ENCODE data around the gene MLPH. TPM values are rescaled to one million over a fixed set of nuclear protein-coding genes. Genes with fewer than 3 reads are reported as not detected.

Gene MLPH
- total RNA-seq, 1 donor = 0.54 TPM

DNA sequence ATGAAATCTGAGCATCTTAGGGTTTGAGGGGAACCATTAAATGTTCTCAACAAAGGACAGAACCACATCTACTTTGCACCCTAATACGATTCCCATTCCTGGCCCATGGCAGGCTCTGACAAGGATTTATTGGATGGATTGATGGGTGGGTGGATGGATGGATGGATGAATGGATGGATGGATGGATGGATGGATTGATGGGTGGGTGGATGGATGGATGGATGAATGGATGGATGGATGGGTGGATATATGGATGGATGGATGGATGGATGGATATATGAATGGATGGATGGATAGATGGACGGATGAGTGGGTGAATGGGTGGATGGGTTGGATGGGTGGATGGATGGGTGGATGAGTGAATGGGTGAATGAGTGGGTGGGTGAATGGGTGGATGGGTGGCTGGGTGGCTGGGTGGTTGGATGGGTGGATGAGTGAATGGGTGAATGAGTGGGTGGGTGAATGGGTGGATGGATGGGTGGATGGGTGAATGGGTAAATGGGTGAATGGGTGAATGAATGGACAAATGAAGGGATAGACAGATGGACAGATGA, 29.6 kb upstream of the MLPH start:
- DNase-seq (ENCODE audit: low read depth in 2 of 3, low spot score in 2 of 3) = no peak

GRCh38 chr2:237458519-237458918, 28.5 kb upstream of the MLPH start:
- no peak for DNase-seq (ENCODE audit: low read depth in 2 of 3, low spot score in 2 of 3)

- DNase-seq (ENCODE audit: low read depth in 2 of 3, low spot score in 2 of 3) = no peak
These were observed 27.8 kb upstream of the MLPH start for GRCh38 chr2:237459226-237459625.

DNA sequence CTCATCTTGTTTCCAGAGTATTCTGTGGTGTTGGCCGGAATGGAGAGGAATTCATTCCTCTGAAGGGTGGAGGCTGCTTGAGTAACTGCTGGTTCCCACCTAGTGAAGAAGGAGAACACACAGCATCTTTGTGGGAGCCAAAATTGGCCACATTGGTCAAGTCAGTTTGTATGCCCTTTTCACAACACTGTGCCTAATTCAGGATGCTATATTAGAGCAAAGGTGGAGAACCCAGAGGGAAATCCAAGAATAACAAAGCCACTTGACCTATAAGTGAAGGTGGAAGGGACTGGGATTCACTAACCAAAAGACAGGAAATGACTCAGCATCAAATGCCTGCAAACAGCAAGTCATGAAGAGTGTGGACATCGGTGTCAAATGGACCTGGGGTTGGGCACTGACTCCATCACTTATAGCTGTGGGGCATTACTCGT, 27.3 kb upstream of the MLPH start:
- DNase-seq (ENCODE audit: low read depth in 2 of 3, low spot score in 2 of 3) = no peak

DNA sequence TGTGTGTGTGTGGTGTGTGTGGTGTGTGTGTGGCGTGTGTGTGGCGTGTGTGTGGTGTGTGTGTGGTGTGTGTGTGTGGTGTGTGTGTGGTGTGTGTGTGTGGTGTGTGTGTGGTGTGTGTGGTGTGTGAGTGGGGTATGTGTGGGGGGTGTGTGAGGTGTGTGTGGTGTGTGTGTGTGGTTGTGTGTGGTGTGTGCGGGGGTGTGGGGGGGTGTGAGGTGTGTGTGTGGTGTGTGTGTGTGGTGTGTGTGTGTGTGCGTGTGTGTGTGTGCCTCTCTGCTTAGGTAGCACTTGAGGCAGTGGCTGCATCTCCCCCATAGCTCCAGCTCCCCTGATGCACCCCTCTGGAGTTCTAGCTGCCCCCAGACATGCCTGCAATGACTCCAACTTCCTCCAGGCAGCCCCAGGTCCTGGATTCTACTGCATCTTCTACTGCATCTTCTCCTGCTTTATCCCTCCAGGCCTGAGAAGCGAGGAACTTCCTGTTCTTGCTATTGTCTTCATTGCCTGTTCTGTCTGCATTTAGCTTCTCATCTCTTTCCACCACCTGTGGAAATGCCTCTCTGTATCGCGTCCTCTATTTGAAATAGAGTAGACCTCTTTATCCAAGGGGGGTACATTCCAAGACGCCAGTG, 22.2 kb upstream of the MLPH start:
- no peak for DNase-seq (ENCODE audit: low read depth in 2 of 3, low spot score in 2 of 3)

GRCh38 chr2:237465515-237466148, 21.4 kb upstream of the MLPH start:
- DNase-seq (ENCODE audit: low read depth in 2 of 3, low spot score in 2 of 3) = no peak

GRCh38 chr2:237466211-237466610, 20.8 kb upstream of the MLPH start:
- DNase-seq (ENCODE audit: low read depth in 2 of 3, low spot score in 2 of 3) = no peak

GRCh38 chr2:237467447-237468179, 19.4 kb upstream of the MLPH start:
- DNase-seq (ENCODE audit: low read depth in 2 of 3, low spot score in 2 of 3) = no peak

DNA sequence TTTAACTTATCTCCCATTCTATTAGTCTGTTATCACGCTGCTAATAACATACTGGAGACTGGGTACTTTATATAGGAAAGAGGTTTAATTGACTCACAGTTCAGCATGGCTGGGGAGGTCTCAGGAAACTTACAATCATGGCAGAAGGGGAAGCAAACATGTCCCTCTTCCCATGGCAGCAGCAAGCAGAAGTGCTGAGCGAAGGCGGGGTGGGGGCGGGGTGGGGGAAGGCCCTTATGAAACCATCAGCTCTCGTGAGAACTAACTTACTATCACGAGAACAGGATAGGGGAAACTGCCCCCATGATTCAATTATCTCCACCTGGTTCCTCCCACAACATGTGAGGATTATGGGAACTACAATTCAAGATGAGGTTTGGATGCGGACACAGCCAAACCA, 17.6 kb upstream of the MLPH start:
- DNase-seq (ENCODE audit: low read depth in 2 of 3, low spot score in 2 of 3) = peak in 1 of 3 donors; percentile 58

DNA sequence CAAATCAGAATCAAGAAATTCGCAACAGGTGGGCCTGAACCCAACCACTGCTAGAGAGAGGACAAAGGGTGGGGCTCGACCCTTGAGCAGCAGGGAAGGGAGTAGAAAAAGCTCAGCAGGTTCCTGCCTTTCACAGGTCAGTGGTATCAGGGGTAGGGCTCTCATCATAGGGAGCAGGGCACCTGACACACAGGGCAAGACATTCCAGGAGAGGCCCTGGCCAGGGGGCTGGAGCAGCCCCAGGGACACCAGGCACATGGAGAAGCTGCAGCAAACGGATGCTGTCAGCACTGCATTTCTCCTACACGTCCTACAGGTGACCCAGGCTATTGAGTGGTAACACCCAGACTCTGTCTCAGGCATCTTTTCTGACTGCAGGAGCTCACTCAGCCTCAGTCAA, 17.2 kb upstream of the MLPH start:
- no peak for DNase-seq (ENCODE audit: low read depth in 2 of 3, low spot score in 2 of 3)

DNA sequence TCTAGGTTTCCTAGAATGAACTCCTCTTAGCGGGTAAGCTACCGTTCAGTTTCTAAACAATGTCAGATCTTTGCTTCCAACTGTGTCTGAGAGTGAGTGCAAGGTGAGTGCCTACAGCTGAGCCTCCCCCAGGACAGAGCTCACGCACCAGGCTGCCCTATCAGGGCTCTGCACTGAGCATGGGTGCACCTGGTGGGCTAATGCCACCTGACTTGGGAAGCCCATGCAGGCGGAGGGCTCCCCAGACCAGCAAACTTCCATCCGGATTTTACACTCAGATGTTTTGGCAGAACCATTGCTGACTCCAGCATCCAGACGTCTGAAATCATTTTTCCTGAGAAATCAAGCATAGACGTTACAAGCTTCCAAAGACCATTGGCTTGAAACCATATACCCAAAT, 16.1 kb upstream of the MLPH start:
- DNase-seq (ENCODE audit: low read depth in 2 of 3, low spot score in 2 of 3) = no peak

- DNase-seq (ENCODE audit: low read depth in 2 of 3, low spot score in 2 of 3) = peak in 2 of 3 donors; percentile 53 to 72
These were observed 15.4 kb upstream of the MLPH start for GRCh38 chr2:237471438-237472186.

DNA sequence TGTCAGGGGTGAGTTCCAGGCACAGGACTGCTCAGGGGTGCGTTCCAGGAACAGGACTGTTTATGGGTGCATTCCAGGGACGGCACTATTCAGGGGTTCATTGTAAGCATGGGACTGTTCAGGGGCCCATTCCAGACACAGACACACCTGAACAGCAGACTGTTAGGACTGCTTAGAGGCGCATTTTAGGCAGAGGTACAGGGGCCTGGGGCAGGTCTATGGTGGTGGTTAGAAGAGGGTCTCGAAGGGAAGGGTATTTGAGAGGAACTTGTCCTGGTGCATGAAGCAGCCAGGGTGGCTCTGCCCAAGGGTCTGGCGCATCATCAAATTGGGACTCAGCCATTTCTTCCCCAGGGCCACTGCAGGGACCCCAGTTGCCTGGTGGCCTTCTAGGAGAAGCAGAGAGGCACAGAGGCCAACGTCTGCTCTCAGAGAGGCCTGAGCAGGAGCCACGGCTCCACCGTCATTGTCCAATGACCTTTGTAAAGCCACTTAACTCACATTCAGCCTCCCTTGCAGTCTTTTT, 14.8 kb upstream of the MLPH start:
- DNase-seq (ENCODE audit: low read depth in 2 of 3, low spot score in 2 of 3) = no peak

DNA sequence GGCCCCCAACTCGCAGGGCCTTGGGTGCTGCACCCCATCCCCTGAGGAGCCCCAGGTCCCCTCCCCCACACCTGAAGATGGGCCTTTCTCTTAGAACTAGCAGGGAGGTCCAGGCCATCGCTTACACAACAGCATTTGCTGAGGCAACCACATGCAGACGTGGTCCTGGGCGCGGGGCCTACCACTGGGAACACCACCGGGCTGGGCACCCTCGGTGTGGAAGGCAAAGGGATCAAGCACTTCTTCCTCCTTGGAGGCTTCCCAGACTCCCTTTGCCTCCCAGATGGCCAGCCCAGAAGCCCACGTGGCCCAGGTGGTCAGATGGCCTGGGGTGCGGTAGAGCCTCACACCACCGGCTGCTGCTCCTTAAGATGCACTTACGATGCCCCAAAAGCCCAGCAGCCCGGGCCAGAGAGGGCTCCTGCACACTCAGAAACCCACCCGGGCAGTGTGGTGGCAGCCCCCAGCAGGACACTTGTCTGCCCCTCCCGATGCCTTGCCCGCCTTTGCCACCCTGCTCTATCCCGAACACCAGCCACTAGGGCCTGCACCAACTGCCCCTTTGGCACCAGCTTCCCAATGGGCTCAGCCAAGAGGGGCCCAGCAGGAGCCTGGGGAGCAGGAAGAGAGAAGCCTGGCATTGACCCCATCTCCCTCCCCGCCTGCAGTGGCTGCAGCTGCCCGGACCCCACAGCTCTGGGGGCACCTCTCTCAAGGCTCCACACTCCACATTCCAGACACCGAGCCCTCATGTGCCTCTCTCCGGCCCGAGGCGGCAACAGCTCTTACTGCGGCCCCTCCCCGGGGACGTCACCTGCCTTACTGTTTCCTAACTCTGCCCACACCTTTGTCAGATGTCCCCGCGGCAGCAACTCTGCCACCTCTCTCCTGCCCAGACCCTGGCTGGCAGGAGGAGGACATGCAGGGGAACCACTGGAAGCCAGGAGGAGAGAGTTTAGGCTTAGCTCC, 13.9 kb upstream of the MLPH start:
- no peak for DNase-seq (ENCODE audit: low read depth in 2 of 3, low spot score in 2 of 3)

DNA sequence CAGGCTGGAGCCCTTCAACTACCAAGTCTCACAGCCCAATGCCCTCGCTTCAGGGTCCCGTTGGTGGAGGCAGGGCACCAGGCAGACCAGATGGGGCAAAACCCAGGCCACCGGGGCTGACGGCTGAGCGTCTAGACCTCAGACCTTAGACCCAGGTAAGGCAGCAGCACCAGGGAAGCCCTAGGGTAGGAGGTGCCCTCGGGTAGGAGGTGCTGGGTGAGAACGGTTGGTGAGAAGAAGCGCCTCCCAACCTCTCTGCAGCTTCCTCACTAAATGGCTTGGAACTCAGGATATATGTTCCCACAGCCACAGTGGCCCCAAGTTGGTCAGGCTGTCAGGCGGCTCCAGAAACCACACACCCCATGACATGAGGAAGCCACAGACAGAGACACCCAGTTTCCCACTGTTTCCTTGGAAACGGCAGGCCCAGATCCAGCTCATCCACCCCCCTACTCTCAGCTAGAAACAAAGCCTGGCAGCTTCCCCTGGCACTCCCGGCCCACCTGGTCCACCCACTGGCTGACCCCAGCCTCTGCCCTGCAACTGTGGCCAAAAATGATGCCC, 13.1 kb upstream of the MLPH start:
- DNase-seq (ENCODE audit: low read depth in 2 of 3, low spot score in 2 of 3) = peak in 1 of 3 donors; percentile 45

DNA sequence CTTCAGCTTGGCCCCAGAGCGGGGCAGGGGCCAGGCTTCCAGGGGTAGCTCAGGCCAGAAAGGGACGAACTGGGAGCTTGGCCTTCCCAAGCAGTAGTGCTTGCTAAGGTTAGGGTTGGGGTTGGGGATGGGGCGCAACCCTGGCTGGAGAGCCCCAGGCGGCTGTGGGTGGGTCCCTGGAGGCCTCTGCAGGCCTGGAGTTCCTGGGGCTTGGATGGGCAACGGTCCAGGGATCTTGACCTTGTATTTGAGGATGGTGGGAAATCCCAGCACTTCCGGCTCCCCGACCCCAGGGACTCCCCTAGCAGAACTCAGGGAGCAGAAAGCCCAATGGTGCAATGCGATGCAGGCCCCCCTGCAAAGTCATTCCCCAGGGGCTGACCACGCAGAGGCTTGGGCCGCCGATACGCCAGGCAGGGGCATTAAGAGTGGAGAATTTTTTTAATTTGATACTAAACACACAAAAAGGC, 12.6 kb upstream of the MLPH start:
- no peak for DNase-seq (ENCODE audit: low read depth in 2 of 3, low spot score in 2 of 3)

GRCh38 chr2:237474931-237475703, 11.9 kb upstream of the MLPH start:
- DNase-seq (ENCODE audit: low read depth in 2 of 3, low spot score in 2 of 3) = peak; percentile 50 to 80 (median 77)

DNA sequence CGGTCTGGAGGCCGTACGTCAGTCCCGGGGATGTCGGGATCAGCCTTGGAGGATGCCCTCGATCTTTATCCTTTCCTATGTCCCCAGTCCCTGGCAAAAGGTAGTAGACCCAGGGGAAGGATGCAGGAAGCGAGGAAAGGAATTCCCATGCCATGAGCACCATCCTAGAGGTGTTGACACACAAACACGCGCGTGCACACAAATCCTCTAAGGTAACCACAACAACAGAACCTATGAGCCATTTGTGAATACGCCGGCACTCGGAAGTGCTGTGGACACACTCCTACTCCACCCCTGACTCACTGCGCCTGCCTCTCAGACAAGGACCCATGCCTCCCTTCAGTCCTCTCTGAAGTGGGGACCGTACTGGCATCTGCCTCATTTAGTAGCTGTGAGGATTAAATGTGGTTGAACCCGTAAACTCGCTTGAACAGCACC, 11.3 kb upstream of the MLPH start:
- DNase-seq (ENCODE audit: low read depth in 2 of 3, low spot score in 2 of 3) = peak in 1 of 3 donors; percentile 45

Data from hematopoietic multipotent progenitor cell (in vitro differentiated cells).